ENCODE results near the gene ZNF138. TPM values are rescaled to one million over a fixed set of nuclear protein-coding genes. Genes with fewer than 3 reads are reported as not detected.

The ZNF138 gene
- polyA plus RNA-seq, 1 donor (not counting 4 experiments of a cell fraction or from before 2014, with no cell fraction given): 6.3 TPM

GRCh38 chr7:64874114-64874513 is 79.9 kb downstream of the ZNF138 start:
- Histone ChIP-seq H3K27me3 (ENCODE audit: control insufficient read depth, extremely low read depth, insufficient read depth, low read length) (no peaks in the 10 kb centered on the region), H3K4me3 (ENCODE audit: control insufficient read depth in 2 of 3, extremely low read depth in 1 of 3, insufficient read depth in 2 of 3, low read depth in 1 of 3, low read length in 3 of 3) (no peak overlapping the region), H2AFZ (ENCODE audit: control insufficient read depth, low read length) (no peak overlapping the region), H3K4me1 (ENCODE audit: control insufficient read depth, extremely low read depth, insufficient read depth, low read length) (no peaks in the 10 kb centered on the region), H3K27ac (ENCODE audit: control insufficient read depth, insufficient read depth, low read length) (no peak overlapping the region), H3K9me1 (ENCODE audit: control insufficient read depth, extremely low read depth, insufficient read depth, low read length) (no peaks in the 10 kb centered on the region), H4K20me1 (ENCODE audit: control insufficient read depth, extremely low read depth, insufficient read depth, low read length) (no peaks in the 10 kb centered on the region), H3K4me2 (ENCODE audit: control insufficient read depth, extremely low read depth, insufficient read depth, low read depth, low read length) (no peak overlapping the region), H3K79me2 (ENCODE audit: control insufficient read depth, insufficient read depth, low read length) (no peaks in the 10 kb centered on the region), H3K9me3 (ENCODE audit: control insufficient read depth, low read depth, low read length) (peaks cover 9% of the 10 kb centered on the region), H3K36me3 (ENCODE audit: control insufficient read depth in 2 of 2, extremely low read depth in 1 of 2, insufficient read depth in 2 of 2, low read length in 2 of 2) (no peaks in the 10 kb centered on the region), H3K9ac (ENCODE audit: control insufficient read depth, extremely low read depth, insufficient read depth, low read length) (no peak overlapping the region)
- DNase-seq (ENCODE audit: low read depth, low spot score) (no peak), FAIRE-seq (no peak)
- no peak for TF ChIP-seq CTCF (optimal IDR thresholded peaks at IDR 0.05 in 1 of 3, IDR thresholded peaks at IDR 0.05 in 1 of 3, conservative IDR thresholded peaks at IDR 0.05 in 1 of 3; ENCODE audit: extremely low read depth in 1 of 3, insufficient read depth in 2 of 3, low read length in 3 of 3)
- no peak for TF ChIP-seq EZH2 (IDR thresholded peaks at IDR 0.05; ENCODE audit: low read length)
- dilution Hi-C loops (cut with MboI; ENCODE audit: extremely low pct_ligation_motif_present, low sequenced_read_pairs): no loop called here

GRCh38 chr7:64874562-64875250 is 80.5 kb downstream of the ZNF138 start:
- H3K9ac ChIP-seq (ENCODE audit: control insufficient read depth, extremely low read depth, insufficient read depth, low read length): no peak overlapping the region
- H3K4me2 ChIP-seq (ENCODE audit: control insufficient read depth, extremely low read depth, insufficient read depth, low read depth, low read length): no peak overlapping the region
- H3K4me3 ChIP-seq (ENCODE audit: control insufficient read depth in 2 of 3, extremely low read depth in 1 of 3, insufficient read depth in 2 of 3, low read depth in 1 of 3, low read length in 3 of 3): no peak overlapping the region
- H3K27me3 ChIP-seq (ENCODE audit: control insufficient read depth, extremely low read depth, insufficient read depth, low read length): no peaks in the 10 kb centered on the region
- H3K36me3 ChIP-seq (ENCODE audit: control insufficient read depth in 2 of 2, extremely low read depth in 1 of 2, insufficient read depth in 2 of 2, low read length in 2 of 2): no peaks in the 10 kb centered on the region
- FAIRE-seq (no peak), DNase-seq (ENCODE audit: low read depth, low spot score) (no peak)
- dilution Hi-C loops (cut with MboI; ENCODE audit: extremely low pct_ligation_motif_present, low sequenced_read_pairs): no loop called here
- no peak overlapping the region for H2AFZ ChIP-seq (ENCODE audit: control insufficient read depth, low read length)
- H3K4me1 ChIP-seq (ENCODE audit: control insufficient read depth, extremely low read depth, insufficient read depth, low read length): no peaks in the 10 kb centered on the region
- H3K79me2 ChIP-seq (ENCODE audit: control insufficient read depth, insufficient read depth, low read length): no peaks in the 10 kb centered on the region
- peaks cover 9% of the 10 kb centered on the region for H3K9me3 ChIP-seq (ENCODE audit: control insufficient read depth, low read depth, low read length)
- H4K20me1 ChIP-seq (ENCODE audit: control insufficient read depth, extremely low read depth, insufficient read depth, low read length): no peaks in the 10 kb centered on the region
- no peaks in the 10 kb centered on the region for H3K9me1 ChIP-seq (ENCODE audit: control insufficient read depth, extremely low read depth, insufficient read depth, low read length)
- no peak overlapping the region for H3K27ac ChIP-seq (ENCODE audit: control insufficient read depth, insufficient read depth, low read length)
- TF ChIP-seq CTCF (optimal IDR thresholded peaks at IDR 0.05 in 1 of 3, IDR thresholded peaks at IDR 0.05 in 1 of 3, conservative IDR thresholded peaks at IDR 0.05 in 1 of 3; ENCODE audit: extremely low read depth in 1 of 3, insufficient read depth in 2 of 3, low read length in 3 of 3) (no peak), EZH2 (IDR thresholded peaks at IDR 0.05; ENCODE audit: low read length) (no peak)

All from keratinocyte (primary cell).